H9 (cell line): ENCODE results near the gene WDR81. TPM values are rescaled to one million over a fixed set of nuclear protein-coding genes. Genes with fewer than 3 reads are reported as not detected.

Experiments
- DNase-seq: peaks from one replicate; pipeline ENCODE4 v3.0.0-alpha.2; 2017
- H2AFZ ChIP-seq: one replicate; pipeline ENCODE4 v1.6.1; 2013; ENCODE audit warnings: mild to moderate bottlenecking, low read length, control low read depth, moderate library complexity
- H2AK5ac ChIP-seq: 2 replicates; pipeline ENCODE4 v1.6.1; 2013; ENCODE audit warnings: low read length, control low read depth, mixed read lengths; ENCODE audit not compliant: insufficient read length
- H2BK120ac ChIP-seq: one replicate; pipeline ENCODE4 v1.6.1; 2013; ENCODE audit warnings: low read depth, mild to moderate bottlenecking, low read length, control low read depth, inconsistent platforms; ENCODE audit not compliant: poor library complexity, severe bottlenecking
- H2BK12ac ChIP-seq: 2 replicates; pipeline ENCODE4 v1.6.1; 2013; ENCODE audit warnings: low read length, control low read depth, mixed read lengths, low read depth; ENCODE audit not compliant: insufficient read length
- H2BK15ac ChIP-seq: 2 replicates; pipeline ENCODE4 v1.6.1; 2013; ENCODE audit warnings: low read depth, low read length, control low read depth
- H2BK20ac ChIP-seq: one replicate; pipeline ENCODE4 v1.6.1; 2013; ENCODE audit warnings: low read depth, mild to moderate bottlenecking, low read length, control low read depth, inconsistent platforms; ENCODE audit not compliant: poor library complexity, severe bottlenecking
- H2BK5ac ChIP-seq: 2 replicates; pipeline ENCODE4 v1.6.1; 2013; ENCODE audit warnings: low read length, control low read depth, mixed read lengths; ENCODE audit not compliant: insufficient read length
- H3K14ac ChIP-seq: 2 replicates; pipeline ENCODE4 v1.6.1; 2013; ENCODE audit warnings: low read length, control low read depth; ENCODE audit not compliant: insufficient read depth
- H3K18ac ChIP-seq: 2 replicates; pipeline ENCODE4 v1.6.1; 2013; ENCODE audit warnings: low read depth, mild to moderate bottlenecking, mixed read lengths, low read length, control low read depth; ENCODE audit not compliant: insufficient read length
- H3K23ac ChIP-seq: 2 replicates; pipeline ENCODE4 v1.6.1; 2013; ENCODE audit warnings: low read length, control low read depth, mixed read lengths, low read depth; ENCODE audit not compliant: insufficient read length
- H3K23me2 ChIP-seq: 2 replicates; pipeline ENCODE4 v1.6.1; 2013; ENCODE audit warnings: low read depth, mild to moderate bottlenecking, mixed read lengths, low read length, control low read depth; ENCODE audit not compliant: insufficient read length, poor library complexity, severe bottlenecking
- H3K27ac ChIP-seq: 2 replicates; pipeline ENCODE4 v1.5.1; 2013; ENCODE audit warnings: low read length, control low read depth, mixed read lengths, low read depth; ENCODE audit not compliant: insufficient read length
- H3K27me3 ChIP-seq: 2 replicates; pipeline ENCODE4 v1.6.1; 2013; ENCODE audit warnings: low read length, control low read depth, inconsistent platforms; ENCODE audit not compliant: insufficient read depth
- H3K4ac ChIP-seq: 2 replicates; pipeline ENCODE4 v1.6.1; 2013; ENCODE audit warnings: low read depth, mild to moderate bottlenecking, control low read depth, inconsistent platforms, low read length, moderate library complexity
- H3K4me1 ChIP-seq: 2 replicates; pipeline ENCODE4 v1.6.1; 2013; ENCODE audit warnings: low read length, control low read depth, inconsistent platforms; ENCODE audit not compliant: insufficient read depth
- H3K4me2 ChIP-seq: 2 replicates; pipeline ENCODE4 v1.6.1; 2013; ENCODE audit warnings: low read length, control low read depth, mixed read lengths; ENCODE audit not compliant: insufficient read length, insufficient read depth
- H3K56ac ChIP-seq: 2 replicates; pipeline ENCODE4 v1.6.1; 2013; ENCODE audit warnings: low read depth, mild to moderate bottlenecking, mixed read lengths, low read length, control low read depth; ENCODE audit not compliant: insufficient read length
- H3K79me1 ChIP-seq: 2 replicates; pipeline ENCODE4 v1.6.1; 2013; ENCODE audit warnings: low read depth, mild to moderate bottlenecking, moderate library complexity, low read length, control low read depth, inconsistent platforms; ENCODE audit not compliant: insufficient read depth, poor library complexity, severe bottlenecking
- H3K79me2 ChIP-seq: 2 replicates; pipeline ENCODE4 v1.6.1; 2013; ENCODE audit warnings: low read length, control low read depth, inconsistent platforms; ENCODE audit not compliant: insufficient read depth
- H3K9ac ChIP-seq: 2 replicates; pipeline ENCODE4 v1.6.1; 2013; ENCODE audit warnings: low read length, control low read depth, mixed read lengths; ENCODE audit not compliant: insufficient read length; ENCODE audit errors: extremely low read depth
- H3K9me3 ChIP-seq: one replicate; pipeline ENCODE4 v1.6.1; 2013; ENCODE audit warnings: low read depth, low read length, inconsistent platforms; ENCODE audit not compliant: control insufficient read depth
- H3T11ph ChIP-seq: one replicate; pipeline ENCODE4 v1.6.1; 2013; ENCODE audit warnings: mild to moderate bottlenecking, low read length, control low read depth, inconsistent platforms
- H4K20me1 ChIP-seq: one replicate; pipeline ENCODE4 v1.6.1; 2013; ENCODE audit not compliant: control insufficient read depth, insufficient read length, insufficient read depth
- H4K5ac ChIP-seq: 2 replicates; pipeline ENCODE4 v1.6.1; 2013; ENCODE audit warnings: low read depth, mild to moderate bottlenecking, mixed read lengths, low read length, control low read depth; ENCODE audit not compliant: insufficient read length
- H4K8ac ChIP-seq: replicated peaks from 2 replicates; pipeline ENCODE4 v1.6.1; 2013; ENCODE audit warnings: low read length, control low read depth, mixed read lengths, low read depth; ENCODE audit not compliant: insufficient read length
- H4K91ac ChIP-seq: 2 replicates; pipeline ENCODE4 v1.6.1; 2013; ENCODE audit warnings: low read depth, mild to moderate bottlenecking, moderate library complexity, mixed read lengths, low read length, control low read depth; ENCODE audit not compliant: insufficient read length
- H3K27ac Mint-ChIP-seq, 3 experiments: 2 replicates in 2 of 3; 3 replicates in 1 of 3; pipeline ENCODE4 v1.8.0; 2020 to 2021; ENCODE audit warnings: mixed read lengths in 3 of 3, mild to moderate bottlenecking in 1 of 3, moderate library complexity in 1 of 3
- H3K27me3 Mint-ChIP-seq: 2 replicates; pipeline ENCODE4 v1.8.0; 2021; ENCODE audit warnings: low read depth, mild to moderate bottlenecking, moderate library complexity, mixed read lengths
- H3K36me3 Mint-ChIP-seq, 3 experiments: 2 replicates in 2 of 3; 3 replicates in 1 of 3; pipeline ENCODE4 v1.8.0; 2020 to 2021; ENCODE audit warnings: low read depth in 3 of 3, mixed read lengths in 3 of 3; ENCODE audit not compliant: insufficient read depth in 1 of 3
- H3K4me1 Mint-ChIP-seq, 2 experiments: 2 replicates each; pipeline ENCODE4 v1.8.0; 2020; ENCODE audit warnings: mixed read lengths in 2 of 2
- H3K4me3 Mint-ChIP-seq, 2 experiments: 2 replicates in 1 of 2; 3 replicates in 1 of 2; pipeline ENCODE4 v1.8.0; 2020 to 2021; ENCODE audit warnings: mild to moderate bottlenecking in 2 of 2, mixed read lengths in 2 of 2, moderate library complexity in 1 of 2
- H3K9me3 Mint-ChIP-seq, 2 experiments: 2 replicates in 1 of 2; 3 replicates in 1 of 2; pipeline ENCODE4 v1.8.0; 2020; ENCODE audit warnings: mild to moderate bottlenecking in 2 of 2, mixed read lengths in 2 of 2, moderate library complexity in 1 of 2
- WGBS: extraction: QIAGEN DNeasy Blood & Tissue Kit; methylation state at CpG from one replicate; pipeline ENCODE4 v1.1.7; 2013; ENCODE audit warnings: missing lambda C conversion rate, low lambda C conversion rate, mixed read lengths; ENCODE audit not compliant: insufficient read length; ENCODE audit errors: extremely low coverage; 5-methylcytosine and 5-hydroxymethylcytosine counted together
- total RNA-seq: library from RNA; stranded (reverse); gene quantifications from 2 replicates; pipeline ENCODE4 v1.2.1, GENCODE V29; 2021
- TF ChIP-seq, protein P1 (sequence below): fragments of 200-600 bp; sonication (generic); conservative IDR thresholded peaks from 3 replicates; pipeline ENCODE4 v1.8.0; 2021; ENCODE audit warnings: antibody characterized with exemption, mild to moderate bottlenecking

The WDR81 gene
- total RNA-seq, 1 experiment from 2014 or later = 20.2 TPM

DNA sequence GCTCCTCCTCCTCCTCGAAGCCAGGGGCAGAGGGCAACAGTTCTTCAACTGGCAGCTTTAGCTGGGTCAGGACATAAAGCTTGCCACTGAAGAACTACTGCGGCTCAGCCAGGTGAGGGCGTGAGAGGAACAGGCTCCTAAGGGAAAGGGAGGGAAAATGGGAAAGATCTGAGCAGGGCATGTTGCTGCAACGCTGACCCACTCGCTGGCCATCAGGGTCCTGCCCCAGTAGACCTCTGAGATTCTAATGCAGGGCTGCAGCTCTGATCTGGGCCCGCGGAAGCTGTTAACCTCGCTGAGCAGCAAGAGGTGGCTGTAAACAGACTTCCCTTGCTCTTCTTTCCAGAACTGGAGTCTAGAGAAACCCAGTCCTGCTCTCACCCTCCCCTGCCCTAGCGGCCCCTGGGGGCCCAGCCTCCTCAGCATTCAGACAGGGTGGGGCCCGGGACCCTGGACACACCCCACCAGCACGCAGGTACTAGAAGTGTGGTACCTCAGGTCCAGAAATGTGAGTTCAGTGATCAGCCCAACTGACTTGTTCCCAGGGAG lies 10.6 kb upstream of the WDR81 start:
- TF ChIP-seq, protein P1, sequence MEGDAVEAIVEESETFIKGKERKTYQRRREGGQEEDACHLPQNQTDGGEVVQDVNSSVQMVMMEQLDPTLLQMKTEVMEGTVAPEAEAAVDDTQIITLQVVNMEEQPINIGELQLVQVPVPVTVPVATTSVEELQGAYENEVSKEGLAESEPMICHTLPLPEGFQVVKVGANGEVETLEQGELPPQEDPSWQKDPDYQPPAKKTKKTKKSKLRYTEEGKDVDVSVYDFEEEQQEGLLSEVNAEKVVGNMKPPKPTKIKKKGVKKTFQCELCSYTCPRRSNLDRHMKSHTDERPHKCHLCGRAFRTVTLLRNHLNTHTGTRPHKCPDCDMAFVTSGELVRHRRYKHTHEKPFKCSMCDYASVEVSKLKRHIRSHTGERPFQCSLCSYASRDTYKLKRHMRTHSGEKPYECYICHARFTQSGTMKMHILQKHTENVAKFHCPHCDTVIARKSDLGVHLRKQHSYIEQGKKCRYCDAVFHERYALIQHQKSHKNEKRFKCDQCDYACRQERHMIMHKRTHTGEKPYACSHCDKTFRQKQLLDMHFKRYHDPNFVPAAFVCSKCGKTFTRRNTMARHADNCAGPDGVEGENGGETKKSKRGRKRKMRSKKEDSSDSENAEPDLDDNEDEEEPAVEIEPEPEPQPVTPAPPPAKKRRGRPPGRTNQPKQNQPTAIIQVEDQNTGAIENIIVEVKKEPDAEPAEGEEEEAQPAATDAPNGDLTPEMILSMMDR = peak; percentile 74
- Histone ChIP-seq H3K23me2 (peaks cover 35% of the 10 kb centered on the region), H2BK5ac (no peak overlapping the region), H3K4ac (no peak overlapping the region), H3K4me1 (peaks cover 2% of the 10 kb centered on the region; the same call in 1 of the 2 replicates), H2BK120ac (no peak overlapping the region), H2BK20ac (no peak overlapping the region), H4K8ac (no peak overlapping the region), H3K79me2 (no peaks in the 10 kb centered on the region), H4K20me1 (no peaks in the 10 kb centered on the region), H4K91ac (no peak overlapping the region), H3K27me3 (no peaks in the 10 kb centered on the region), H3K4me2 (peak overlapping the region; percentile 65), H3K18ac (no peak overlapping the region), H3K9ac (no peak overlapping the region), H3K56ac (no peak overlapping the region), H3K23ac (no peak overlapping the region), H2AK5ac (no peak overlapping the region), H2BK12ac (no peak overlapping the region), H3K9me3 (no peaks in the 10 kb centered on the region), H3T11ph (no peak overlapping the region), H3K27ac (no peak overlapping the region), H2BK15ac (no peak overlapping the region), H4K5ac (no peak overlapping the region), H3K14ac (no peak overlapping the region), H3K79me1 (no peaks in the 10 kb centered on the region), H2AFZ (no peak overlapping the region)
- Mint-ChIP-seq H3K27me3 (peaks cover 1% of the 10 kb centered on the region; the same call in 1 of the 2 replicates), H3K4me3 (peak overlapping the region; percentile 88 to 94), H3K9me3 (no peaks in the 10 kb centered on the region; a peak in 1 of 5 replicates), H3K27ac (peak overlapping the region; percentile 48 to 92 (median 64); a peak in 5 of 7 replicates), H3K36me3 (peaks cover 0 to 13% (median 2%) of the 10 kb centered on the region in 3 experiments; a peak in 3 of 7 replicates), H3K4me1 (peaks cover 37 to 40% of the 10 kb centered on the region in 2 experiments)
- peak; percentile 93 for DNase-seq
- WGBS = no CpG with 5 or more reads among the region's 11 CpGs
